Chondrocyte (in vitro differentiated cells): ENCODE results near the gene PHLDB2. TPM values are rescaled to one million over a fixed set of nuclear protein-coding genes. Genes with fewer than 3 reads are reported as not detected.

ENCODE experiments used
- DNase-seq: peaks from one replicate; pipeline ENCODE4 v3.0.0; 2021; ENCODE audit warnings: mixed read lengths, low spot score
- H3K27ac Mint-ChIP-seq: one replicate; pipeline ENCODE4 v1.8.0; 2021; ENCODE audit warnings: mild to moderate bottlenecking, moderate library complexity, mixed read lengths; ENCODE audit not compliant: unreplicated experiment
- H3K27me3 Mint-ChIP-seq: 2 replicates; pipeline ENCODE4 v1.8.0; 2021; ENCODE audit warnings: low read depth, mixed read lengths
- H3K36me3 Mint-ChIP-seq: 2 replicates; pipeline ENCODE4 v1.8.0; 2021; ENCODE audit warnings: low read depth, mixed read lengths
- H3K4me1 Mint-ChIP-seq: 2 replicates; pipeline ENCODE4 v1.8.0; 2021; ENCODE audit warnings: low read depth, mild to moderate bottlenecking, mixed read lengths
- H3K4me3 Mint-ChIP-seq: one replicate; pipeline ENCODE4 v1.8.0; 2021; ENCODE audit warnings: mild to moderate bottlenecking, moderate library complexity, mixed read lengths; ENCODE audit not compliant: unreplicated experiment
- H3K9me3 Mint-ChIP-seq: 2 replicates; pipeline ENCODE4 v1.8.0; 2021; ENCODE audit warnings: low read depth, mixed read lengths
- total RNA-seq: library from RNA; stranded (reverse); gene quantifications from 3 replicates; pipeline ENCODE4 v1.2.1, GENCODE V29; 2021
- TF ChIP-seq, protein P1 (sequence below): fragments of 200-600 bp; sonication (generic); IDR thresholded peaks from 2 replicates; pipeline ENCODE4 v1.5.0; 2021; ENCODE audit warnings: antibody characterized with exemption, mild to moderate bottlenecking, moderate library complexity

PHLDB2 gene
- total RNA-seq, 1 donor from 2014 or later, result 138 TPM

DNA sequence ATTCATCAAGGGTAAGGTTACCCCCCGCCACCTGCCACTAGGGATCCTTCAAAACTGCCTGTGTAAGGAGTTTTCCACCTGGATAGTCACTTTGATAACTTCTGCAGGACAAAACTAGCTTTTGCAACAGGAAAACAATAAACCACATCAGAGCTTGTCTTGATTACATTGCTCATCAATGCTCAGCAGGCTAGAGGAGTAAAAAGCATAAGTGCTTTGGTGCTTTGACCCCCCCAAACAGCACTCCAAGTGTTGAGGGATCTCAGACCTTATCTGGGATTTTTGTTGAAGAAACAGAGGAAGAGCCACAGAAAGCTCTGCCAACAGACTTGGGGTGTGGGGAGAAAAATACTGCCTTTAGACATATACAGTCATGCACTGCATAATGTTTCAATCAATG is 10.8 kb upstream of the PHLDB2 start:
- no peak for DNase-seq
- no peaks in the 10 kb centered on the region for H3K9me3 Mint-ChIP-seq
- no peak overlapping the region for H3K4me3 Mint-ChIP-seq
- H3K36me3 Mint-ChIP-seq, result peaks cover 2% of the 10 kb centered on the region
- H3K27me3 Mint-ChIP-seq, result no peaks in the 10 kb centered on the region
- TF ChIP-seq, protein P1, sequence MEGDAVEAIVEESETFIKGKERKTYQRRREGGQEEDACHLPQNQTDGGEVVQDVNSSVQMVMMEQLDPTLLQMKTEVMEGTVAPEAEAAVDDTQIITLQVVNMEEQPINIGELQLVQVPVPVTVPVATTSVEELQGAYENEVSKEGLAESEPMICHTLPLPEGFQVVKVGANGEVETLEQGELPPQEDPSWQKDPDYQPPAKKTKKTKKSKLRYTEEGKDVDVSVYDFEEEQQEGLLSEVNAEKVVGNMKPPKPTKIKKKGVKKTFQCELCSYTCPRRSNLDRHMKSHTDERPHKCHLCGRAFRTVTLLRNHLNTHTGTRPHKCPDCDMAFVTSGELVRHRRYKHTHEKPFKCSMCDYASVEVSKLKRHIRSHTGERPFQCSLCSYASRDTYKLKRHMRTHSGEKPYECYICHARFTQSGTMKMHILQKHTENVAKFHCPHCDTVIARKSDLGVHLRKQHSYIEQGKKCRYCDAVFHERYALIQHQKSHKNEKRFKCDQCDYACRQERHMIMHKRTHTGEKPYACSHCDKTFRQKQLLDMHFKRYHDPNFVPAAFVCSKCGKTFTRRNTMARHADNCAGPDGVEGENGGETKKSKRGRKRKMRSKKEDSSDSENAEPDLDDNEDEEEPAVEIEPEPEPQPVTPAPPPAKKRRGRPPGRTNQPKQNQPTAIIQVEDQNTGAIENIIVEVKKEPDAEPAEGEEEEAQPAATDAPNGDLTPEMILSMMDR, result no peak
- H3K4me1 Mint-ChIP-seq, result peaks cover 17% of the 10 kb centered on the region
- H3K27ac Mint-ChIP-seq, result no peak overlapping the region

DNA sequence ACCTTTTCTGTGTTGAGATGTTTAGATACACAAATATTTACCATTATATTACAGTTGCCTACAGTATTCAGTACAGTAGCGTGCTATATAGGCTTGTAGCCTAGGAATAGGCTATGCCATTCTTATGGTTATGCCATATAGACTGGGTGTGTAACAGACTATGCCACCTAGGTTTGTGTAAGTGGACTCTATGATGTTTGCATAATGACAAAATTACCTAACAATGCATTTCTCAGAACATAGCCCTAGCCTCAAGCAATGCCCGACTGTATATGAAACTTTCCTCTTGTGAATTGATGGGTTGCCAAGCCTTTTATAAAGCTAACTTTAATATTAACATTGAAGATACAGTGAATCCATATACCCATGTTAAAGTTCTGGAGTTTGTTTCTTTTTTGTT is 10.3 kb upstream of the PHLDB2 start:
- Mint-ChIP-seq H3K27ac (no peak overlapping the region), H3K4me3 (no peak overlapping the region), H3K4me1 (peaks cover 17% of the 10 kb centered on the region), H3K27me3 (no peaks in the 10 kb centered on the region), H3K36me3 (peaks cover 2% of the 10 kb centered on the region), H3K9me3 (no peaks in the 10 kb centered on the region)
- DNase-seq, result no peak
- TF ChIP-seq, protein P1, result no peak

DNA sequence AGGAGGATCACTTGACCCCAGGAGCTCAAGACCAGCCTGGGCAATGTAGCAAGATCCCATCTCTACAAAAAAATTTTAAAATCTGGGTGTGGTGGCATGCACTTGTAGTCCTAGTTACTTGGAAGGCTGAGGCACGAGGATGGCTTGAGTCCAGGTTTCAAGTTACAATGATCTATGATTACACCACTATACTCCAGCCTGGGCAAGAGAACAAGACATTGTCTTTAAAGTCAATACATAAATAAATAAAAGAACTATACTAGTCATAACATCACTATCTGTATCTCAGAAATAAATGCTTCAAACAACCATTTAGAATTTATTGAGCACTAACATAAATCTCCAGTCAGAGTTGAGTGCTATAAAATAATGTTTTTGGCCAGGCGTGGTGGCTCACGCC is 8.5 kb upstream of the PHLDB2 start:
- H3K27me3 Mint-ChIP-seq, result no peaks in the 10 kb centered on the region
- H3K4me1 Mint-ChIP-seq, result peaks cover 17% of the 10 kb centered on the region
- no peak for DNase-seq
- no peak overlapping the region for H3K4me3 Mint-ChIP-seq
- no peaks in the 10 kb centered on the region for H3K9me3 Mint-ChIP-seq
- TF ChIP-seq, protein P1, result no peak
- no peaks in the 10 kb centered on the region for H3K36me3 Mint-ChIP-seq
- H3K27ac Mint-ChIP-seq, result no peak overlapping the region

DNA sequence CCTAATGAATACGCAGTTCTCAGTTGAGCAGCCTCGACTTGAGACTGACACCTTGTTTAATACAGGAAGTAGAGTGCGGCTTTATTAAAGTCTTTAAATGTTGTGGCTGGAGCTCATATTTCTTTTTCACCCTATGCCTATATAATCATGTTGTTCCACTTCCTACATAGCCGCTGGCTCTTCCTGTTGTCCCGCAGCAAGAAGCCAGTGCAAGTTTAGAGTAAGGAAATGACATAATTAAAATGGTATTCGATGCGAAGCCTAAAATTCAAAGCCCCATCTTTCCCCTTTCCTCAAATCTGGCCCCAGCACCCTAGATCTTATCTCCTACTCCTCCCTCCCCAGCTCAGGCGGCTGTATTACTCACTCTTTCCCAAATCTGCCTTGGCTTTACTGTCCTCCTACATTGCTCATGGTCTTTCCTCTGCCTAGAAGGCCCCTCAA is 7.5 kb upstream of the PHLDB2 start:
- Mint-ChIP-seq H3K36me3 (no peaks in the 10 kb centered on the region), H3K27me3 (no peaks in the 10 kb centered on the region), H3K4me3 (peak overlapping the region; percentile 42), H3K27ac (peak overlapping the region; percentile 90), H3K4me1 (peaks cover 15% of the 10 kb centered on the region), H3K9me3 (no peaks in the 10 kb centered on the region)
- DNase-seq, result no peak
- TF ChIP-seq, protein P1, result no peak

DNA sequence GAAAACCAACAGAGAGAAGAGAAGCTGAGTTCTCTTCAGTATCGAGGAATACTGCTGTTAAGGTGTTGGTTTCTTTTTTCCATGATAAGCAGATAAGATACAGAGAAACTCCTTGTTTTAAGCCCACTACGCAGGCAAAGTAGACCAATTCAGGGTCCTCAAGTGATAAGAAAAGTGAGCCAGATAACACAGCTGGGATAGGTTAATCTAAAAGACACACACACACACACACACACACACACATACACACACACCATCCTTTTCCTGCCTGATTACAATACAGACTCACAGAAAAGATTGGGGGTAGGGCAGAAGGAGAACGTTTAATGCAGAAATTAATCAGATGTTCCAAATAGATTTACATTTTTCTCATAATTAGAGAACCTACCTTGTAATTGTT is 6.5 kb upstream of the PHLDB2 start:
- no peaks in the 10 kb centered on the region for H3K27me3 Mint-ChIP-seq
- H3K36me3 Mint-ChIP-seq, result no peaks in the 10 kb centered on the region
- TF ChIP-seq, protein P1, result no peak
- no peak overlapping the region for H3K4me3 Mint-ChIP-seq
- no peaks in the 10 kb centered on the region for H3K9me3 Mint-ChIP-seq
- no peak overlapping the region for H3K27ac Mint-ChIP-seq
- DNase-seq, result no peak
- H3K4me1 Mint-ChIP-seq, result peaks cover 14% of the 10 kb centered on the region
